Activated naive CD4-positive, alpha-beta T cell treated with anti-CD3 and anti-CD28 coated beads, Interleukin-2, amount 50 U/mL, for 24 hours (primary cell): ENCODE results near the gene BRF1.

Experiments used
- H3K27ac Mint-ChIP-seq: one replicate; pipeline ENCODE4 v1.8.0; 2021; ENCODE audit warnings: mild to moderate bottlenecking, mixed read lengths
- H3K27me3 Mint-ChIP-seq: one replicate; pipeline ENCODE4 v1.8.0; 2021; ENCODE audit warnings: mixed read lengths
- H3K36me3 Mint-ChIP-seq: one replicate; pipeline ENCODE4 v1.8.0; 2021; ENCODE audit warnings: mixed read lengths
- H3K4me1 Mint-ChIP-seq: one replicate; pipeline ENCODE4 v1.8.0; 2021; ENCODE audit warnings: mixed read lengths
- H3K4me3 Mint-ChIP-seq: one replicate; pipeline ENCODE4 v1.8.0; 2021; ENCODE audit warnings: mild to moderate bottlenecking, mixed read lengths
- H3K9me3 Mint-ChIP-seq: one replicate; pipeline ENCODE4 v1.8.0; 2021; ENCODE audit warnings: mixed read lengths

BRF1 gene

GRCh38 chr14:105223770-105224544 lies 76.8 kb downstream of the BRF1 start:
- Mint-ChIP-seq H3K27ac (no peak overlapping the region), H3K36me3 (peaks cover 5% of the 10 kb centered on the region), H3K4me3 (no peak overlapping the region), H3K9me3 (no peaks in the 10 kb centered on the region), H3K27me3 (no peaks in the 10 kb centered on the region), H3K4me1 (no peaks in the 10 kb centered on the region)

- Mint-ChIP-seq H3K36me3 (peaks cover 5% of the 10 kb centered on the region), H3K27me3 (no peaks in the 10 kb centered on the region), H3K9me3 (no peaks in the 10 kb centered on the region), H3K4me1 (no peaks in the 10 kb centered on the region), H3K27ac (no peak overlapping the region), H3K4me3 (no peak overlapping the region)
These were observed 77.5 kb downstream of the BRF1 start for GRCh38 chr14:105223260-105223659.

DNA sequence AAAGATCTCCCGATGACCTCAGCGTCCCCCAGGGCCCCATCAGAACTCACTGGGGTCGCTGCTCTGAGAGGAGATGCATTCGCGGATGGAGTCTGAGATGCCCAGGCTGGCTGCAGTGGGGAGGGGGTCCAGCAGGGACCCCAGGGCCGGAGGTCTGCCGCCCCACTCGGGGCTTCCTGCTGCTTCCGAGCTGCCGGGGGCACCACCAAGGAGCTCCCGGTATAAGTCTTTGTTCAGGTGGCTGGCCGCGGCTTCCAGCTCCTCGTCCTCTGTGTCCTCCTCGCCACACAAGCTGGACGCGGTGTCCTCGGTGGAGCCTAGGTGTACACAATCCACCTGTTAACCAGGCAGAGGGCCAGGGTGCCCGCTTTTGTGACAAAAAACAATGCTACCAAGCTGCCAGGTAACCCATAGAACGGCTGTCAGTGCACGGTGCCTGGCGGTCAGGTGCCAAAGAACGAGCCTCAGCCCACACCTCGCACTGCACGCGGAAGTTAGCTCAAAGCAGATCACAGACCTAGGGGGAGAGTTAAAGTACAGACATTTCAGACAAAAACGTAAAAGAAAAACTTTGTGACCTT lies 79.1 kb downstream of the BRF1 start:
- H3K36me3 Mint-ChIP-seq, result peaks cover 5% of the 10 kb centered on the region
- H3K27me3 Mint-ChIP-seq, result no peaks in the 10 kb centered on the region
- H3K27ac Mint-ChIP-seq, result no peak overlapping the region
- no peak overlapping the region for H3K4me3 Mint-ChIP-seq
- no peaks in the 10 kb centered on the region for H3K4me1 Mint-ChIP-seq
- H3K9me3 Mint-ChIP-seq, result no peaks in the 10 kb centered on the region

- H3K36me3 Mint-ChIP-seq, result peaks cover 5% of the 10 kb centered on the region
- no peaks in the 10 kb centered on the region for H3K9me3 Mint-ChIP-seq
- no peak overlapping the region for H3K4me3 Mint-ChIP-seq
- H3K4me1 Mint-ChIP-seq, result no peaks in the 10 kb centered on the region
- no peaks in the 10 kb centered on the region for H3K27me3 Mint-ChIP-seq
- H3K27ac Mint-ChIP-seq, result no peak overlapping the region
These were observed 79.9 kb downstream of the BRF1 start for GRCh38 chr14:105220699-105221597.

GRCh38 chr14:105219753-105220152 lies 81.0 kb downstream of the BRF1 start:
- Mint-ChIP-seq H3K4me3 (no peak overlapping the region), H3K4me1 (no peaks in the 10 kb centered on the region), H3K27ac (no peak overlapping the region), H3K36me3 (peaks cover 5% of the 10 kb centered on the region), H3K9me3 (no peaks in the 10 kb centered on the region), H3K27me3 (no peaks in the 10 kb centered on the region)

- no peaks in the 10 kb centered on the region for H3K4me1 Mint-ChIP-seq
- no peaks in the 10 kb centered on the region for H3K9me3 Mint-ChIP-seq
- H3K36me3 Mint-ChIP-seq, result peaks cover 5% of the 10 kb centered on the region
- H3K4me3 Mint-ChIP-seq, result no peak overlapping the region
- no peak overlapping the region for H3K27ac Mint-ChIP-seq
- no peaks in the 10 kb centered on the region for H3K27me3 Mint-ChIP-seq
These were observed 81.7 kb downstream of the BRF1 start for GRCh38 chr14:105219043-105219612.

DNA sequence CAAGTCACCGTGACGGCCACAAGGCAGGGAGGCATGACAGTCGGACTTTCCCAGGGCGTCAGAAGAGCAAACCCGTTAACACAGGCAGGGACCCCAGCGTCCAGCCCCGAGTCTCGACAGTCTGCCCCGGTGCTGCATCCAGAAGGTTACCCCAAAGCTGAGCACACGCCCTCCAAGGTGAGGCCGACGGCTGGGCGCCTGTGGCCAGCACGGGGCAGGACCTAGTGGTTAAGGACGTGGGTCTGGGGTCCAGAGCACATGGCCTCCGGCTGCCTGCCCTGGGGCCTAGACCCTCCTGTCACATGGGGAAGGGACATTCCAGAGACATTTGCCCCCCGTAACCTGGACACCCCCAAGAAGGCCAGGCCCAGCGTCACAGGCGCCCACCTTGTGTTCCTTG lies 82.2 kb downstream of the BRF1 start:
- Mint-ChIP-seq H3K36me3 (peaks cover 5% of the 10 kb centered on the region), H3K27ac (no peak overlapping the region), H3K4me1 (no peaks in the 10 kb centered on the region), H3K9me3 (no peaks in the 10 kb centered on the region), H3K27me3 (no peaks in the 10 kb centered on the region), H3K4me3 (no peak overlapping the region)

- H3K4me3 Mint-ChIP-seq, result no peak overlapping the region
- H3K9me3 Mint-ChIP-seq, result no peaks in the 10 kb centered on the region
- no peak overlapping the region for H3K27ac Mint-ChIP-seq
- no peaks in the 10 kb centered on the region for H3K4me1 Mint-ChIP-seq
- peaks cover 5% of the 10 kb centered on the region for H3K36me3 Mint-ChIP-seq
- H3K27me3 Mint-ChIP-seq, result no peaks in the 10 kb centered on the region
These were observed 83.0 kb downstream of the BRF1 start for GRCh38 chr14:105217774-105218173.

DNA sequence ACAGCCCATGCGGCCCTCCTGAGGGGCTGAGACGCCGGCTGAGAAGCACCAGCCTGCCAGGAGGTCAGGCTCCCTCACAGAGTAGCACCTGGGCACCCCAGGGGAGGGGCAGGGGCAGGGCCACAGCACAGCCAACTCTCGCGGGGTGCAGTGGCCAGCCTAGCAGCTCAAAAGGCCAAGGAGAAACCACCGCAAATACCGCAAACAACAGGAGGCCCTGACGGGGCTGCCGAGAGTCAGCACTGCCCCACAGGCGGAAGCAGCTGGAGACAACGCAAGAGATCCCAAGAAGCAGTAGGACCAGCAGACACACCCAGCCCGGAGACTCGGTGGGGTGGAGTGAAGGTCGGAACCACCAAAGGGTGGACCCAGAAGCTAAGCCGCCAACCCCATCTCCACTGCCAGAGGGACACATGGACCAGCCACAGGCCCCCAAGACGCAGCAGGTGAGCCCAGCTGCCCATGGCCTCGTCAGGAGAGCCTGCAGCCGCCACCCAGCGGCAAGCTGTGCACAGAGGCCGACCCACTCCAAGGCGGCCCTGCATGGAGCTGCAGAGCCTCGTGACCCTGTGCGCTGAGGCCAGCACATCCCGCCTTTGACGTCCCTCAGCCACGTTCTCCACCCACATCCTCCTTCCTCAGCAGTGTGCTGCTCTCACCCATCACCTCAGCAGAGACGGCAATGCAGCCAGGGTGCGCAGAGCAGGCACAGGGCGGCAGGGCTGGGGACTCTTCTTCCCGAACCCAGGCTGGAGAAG lies 84.1 kb downstream of the BRF1 start:
- Mint-ChIP-seq H3K4me3 (no peak overlapping the region), H3K27ac (no peak overlapping the region), H3K36me3 (no peaks in the 10 kb centered on the region), H3K9me3 (no peaks in the 10 kb centered on the region), H3K4me1 (no peaks in the 10 kb centered on the region), H3K27me3 (no peaks in the 10 kb centered on the region)

- Mint-ChIP-seq H3K4me3 (no peak overlapping the region), H3K4me1 (no peaks in the 10 kb centered on the region), H3K27me3 (no peaks in the 10 kb centered on the region), H3K36me3 (no peaks in the 10 kb centered on the region), H3K27ac (no peak overlapping the region), H3K9me3 (no peaks in the 10 kb centered on the region)
These were observed 85.2 kb downstream of the BRF1 start for GRCh38 chr14:105215602-105216001.

GRCh38 chr14:105214324-105214915 lies 86.4 kb downstream of the BRF1 start:
- Mint-ChIP-seq H3K27ac (no peak overlapping the region), H3K9me3 (no peaks in the 10 kb centered on the region)

GRCh38 chr14:105213361-105213760 lies 87.4 kb downstream of the BRF1 start:
- Mint-ChIP-seq H3K9me3 (no peaks in the 10 kb centered on the region), H3K4me1 (no peaks in the 10 kb centered on the region), H3K27me3 (no peaks in the 10 kb centered on the region), H3K27ac (no peak overlapping the region), H3K4me3 (no peak overlapping the region), H3K36me3 (no peaks in the 10 kb centered on the region)

More at GRCh38 chr14:105214324-105214915, 86.4 kb downstream of the BRF1 start:
- H3K27me3 Mint-ChIP-seq, result no peaks in the 10 kb centered on the region
- no peak overlapping the region for H3K4me3 Mint-ChIP-seq
- no peaks in the 10 kb centered on the region for H3K4me1 Mint-ChIP-seq
- H3K36me3 Mint-ChIP-seq, result no peaks in the 10 kb centered on the region

- no peaks in the 10 kb centered on the region for H3K9me3 Mint-ChIP-seq
- no peak overlapping the region for H3K27ac Mint-ChIP-seq
- H3K27me3 Mint-ChIP-seq, result no peaks in the 10 kb centered on the region
- H3K4me1 Mint-ChIP-seq, result no peaks in the 10 kb centered on the region
- H3K4me3 Mint-ChIP-seq, result no peak overlapping the region
- H3K36me3 Mint-ChIP-seq, result no peaks in the 10 kb centered on the region
These were observed 88.1 kb downstream of the BRF1 start for GRCh38 chr14:105212541-105213300.

DNA sequence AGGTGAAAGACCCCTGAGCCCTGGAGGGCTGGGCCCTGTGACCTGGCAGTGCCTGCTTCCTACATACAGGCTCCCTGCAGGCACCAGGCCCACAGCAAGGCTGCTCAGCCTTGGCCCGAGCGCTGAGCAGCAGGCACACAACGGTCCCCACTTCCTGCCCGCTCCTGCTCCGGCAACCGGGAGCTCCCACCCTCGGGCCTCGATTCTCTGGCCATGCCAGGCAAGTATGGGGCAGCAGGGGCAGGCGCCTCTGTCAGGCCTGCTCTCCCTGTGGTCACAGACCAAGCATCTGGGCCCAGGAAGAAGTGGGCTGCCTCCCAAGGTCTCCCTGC lies 89.1 kb downstream of the BRF1 start:
- Mint-ChIP-seq H3K27ac (no peak overlapping the region), H3K4me1 (no peaks in the 10 kb centered on the region), H3K9me3 (no peaks in the 10 kb centered on the region), H3K36me3 (no peaks in the 10 kb centered on the region), H3K4me3 (no peak overlapping the region), H3K27me3 (no peaks in the 10 kb centered on the region)
